WTC11 (cell line): ENCODE data around the gene SYNPO2. TPM values are rescaled to one million over a fixed set of nuclear protein-coding genes. Genes with fewer than 3 reads are reported as not detected.

Experiments
- ATAC-seq: fragments of 200-7000 bp; cut with Tn5 transposase; 2 replicates; pipeline ENCODE4 v1.10.0; 2021; ENCODE audit warnings: mild to moderate bottlenecking, moderate library complexity
- CTCF ChIA-PET: fragments of 300-600 bp; sonication (Branson Sonifier 250); formaldehyde crosslinking; loops from one replicate; lab custom pipeline; 2021; ENCODE audit warnings: antibody characterized with exemption; lab: Charles Lee
- POLR2A ChIA-PET: fragments of 350-600 bp; sonication (Branson Sonifier 250); formaldehyde crosslinking; loops from one replicate; lab custom pipeline; 2021; ENCODE audit warnings: antibody characterized with exemption; lab: Charles Lee
- DNase-seq: peaks from one replicate; pipeline ENCODE4 v3.0.0; 2021; ENCODE audit warnings: low spot score
- H3K27ac Mint-ChIP-seq: 2 replicates; pipeline ENCODE4 v1.8.0; 2021; ENCODE audit warnings: mixed read lengths
- H3K27me3 Mint-ChIP-seq: 2 replicates; pipeline ENCODE4 v1.8.0; 2021; ENCODE audit warnings: low read depth, mild to moderate bottlenecking, moderate library complexity, mixed read lengths
- H3K36me3 Mint-ChIP-seq: 2 replicates; pipeline ENCODE4 v1.8.0; 2021; ENCODE audit warnings: mixed read lengths
- H3K4me1 Mint-ChIP-seq: 2 replicates; pipeline ENCODE4 v1.8.0; 2022; ENCODE audit warnings: mixed read lengths
- H3K4me3 Mint-ChIP-seq: 2 replicates; pipeline ENCODE4 v1.8.0; 2021; ENCODE audit warnings: mild to moderate bottlenecking, moderate library complexity, mixed read lengths
- H3K9me3 Mint-ChIP-seq: 2 replicates; pipeline ENCODE4 v1.8.0; 2021; ENCODE audit warnings: mixed read lengths
- ATF1 ChIP-seq: sonication (generic); formaldehyde crosslinking; IDR thresholded peaks from 2 replicates; pipeline ENCODE4 v1.8.1; 2023; ENCODE audit warnings: mild to moderate bottlenecking, moderate library complexity, missing genetic modification reagents
- FOXJ3 ChIP-seq: sonication (generic); formaldehyde crosslinking; IDR thresholded peaks from 2 replicates; pipeline ENCODE4 v1.9.0; 2021; ENCODE audit warnings: missing genetic modification reagents, mild to moderate bottlenecking, borderline replicate concordance
- JUN ChIP-seq: sonication (generic); formaldehyde crosslinking; IDR thresholded peaks from 2 replicates; pipeline ENCODE4 v1.8.0; 2023; ENCODE audit warnings: mild to moderate bottlenecking, missing genetic modification reagents
- MXD4 ChIP-seq: fragments of 250-450 bp; sonication (Bioruptor Pico); IDR thresholded peaks from 2 replicates; pipeline ENCODE4 v1.8.0; 2021; ENCODE audit warnings: mild to moderate bottlenecking, moderate library complexity, borderline replicate concordance
- NR2C2 ChIP-seq: sonication (generic); formaldehyde crosslinking; IDR thresholded peaks from 2 replicates; pipeline ENCODE4 v1.8.0; 2022; ENCODE audit warnings: mild to moderate bottlenecking, missing genetic modification reagents
- PRRX2 ChIP-seq: fragments of 250-450 bp; sonication (Bioruptor Pico); IDR thresholded peaks from 2 replicates; pipeline ENCODE4 v1.8.0; 2021; ENCODE audit warnings: mild to moderate bottlenecking
- SMAD3 ChIP-seq: sonication (generic); formaldehyde crosslinking; IDR thresholded peaks from 2 replicates; pipeline ENCODE4 v1.8.0; 2022; ENCODE audit warnings: missing genetic modification reagents, mild to moderate bottlenecking, borderline replicate concordance
- SP1 ChIP-seq: sonication (generic); formaldehyde crosslinking; conservative IDR thresholded peaks from 2 replicates; pipeline ENCODE4 v1.8.1; 2022; ENCODE audit warnings: missing genetic modification reagents
- TEAD4 ChIP-seq: sonication (generic); formaldehyde crosslinking; IDR thresholded peaks from 2 replicates; pipeline ENCODE4 v1.8.0; 2022; ENCODE audit warnings: mild to moderate bottlenecking, missing genetic modification reagents
- TP53 ChIP-seq: sonication (generic); formaldehyde crosslinking; IDR thresholded peaks from 2 replicates; pipeline ENCODE4 v1.8.1; 2023; ENCODE audit warnings: mild to moderate bottlenecking, missing genetic modification reagents
- USF1 ChIP-seq: sonication (generic); formaldehyde crosslinking; IDR thresholded peaks from 2 replicates; pipeline ENCODE4 v1.8.0; 2022; ENCODE audit warnings: mild to moderate bottlenecking, missing genetic modification reagents
- ZBTB43 ChIP-seq: sonication (generic); formaldehyde crosslinking; IDR thresholded peaks from 2 replicates; pipeline ENCODE4 v1.8.1; 2023; ENCODE audit warnings: mild to moderate bottlenecking, missing genetic modification reagents
- ZNF138 ChIP-seq: sonication (generic); formaldehyde crosslinking; conservative IDR thresholded peaks from 2 replicates; pipeline ENCODE4 v1.8.1; 2022; ENCODE audit warnings: mild to moderate bottlenecking, moderate library complexity, missing genetic modification reagents
- ZNF281 ChIP-seq: sonication (generic); formaldehyde crosslinking; IDR thresholded peaks from 2 replicates; pipeline ENCODE4 v1.8.0; 2023; ENCODE audit warnings: mild to moderate bottlenecking, missing genetic modification reagents
- ZNF317 ChIP-seq: sonication (generic); formaldehyde crosslinking; IDR thresholded peaks from 2 replicates; pipeline ENCODE4 v1.8.1; 2023; ENCODE audit warnings: low read depth, mild to moderate bottlenecking, moderate library complexity, missing genetic modification reagents, borderline replicate concordance
- ZNF396 ChIP-seq: fragments of 250-450 bp; sonication (Bioruptor Pico); IDR thresholded peaks from 2 replicates; pipeline ENCODE4 v1.8.0; 2021; ENCODE audit warnings: mild to moderate bottlenecking, moderate library complexity, borderline replicate concordance
- ZNF423 ChIP-seq: fragments of 250-450 bp; sonication (Bioruptor Pico); IDR thresholded peaks from 2 replicates; pipeline ENCODE4 v2.1.2; 2022; ENCODE audit warnings: mild to moderate bottlenecking, moderate library complexity
- ZNF425 ChIP-seq: fragments of 250-450 bp; sonication (Bioruptor Pico); conservative IDR thresholded peaks from 2 replicates; pipeline ENCODE4 v1.9.0; 2021; ENCODE audit warnings: mild to moderate bottlenecking
- ZSCAN18 ChIP-seq: fragments of 250-450 bp; sonication (Bioruptor Pico); IDR thresholded peaks from 2 replicates; pipeline ENCODE4 v2.1.2; 2022; ENCODE audit warnings: mild to moderate bottlenecking, moderate library complexity
- total RNA-seq: library from RNA; stranded (reverse); gene quantifications from 3 replicates; pipeline ENCODE4 v1.2.3, GENCODE V29; 2021

The SYNPO2 gene
- total RNA-seq, 1 experiment from 2014 or later = 1.9 TPM

GRCh38 chr4:118941149-118941548, 52.5 kb downstream of the SYNPO2 start:
- no peak overlapping the region for H3K27ac Mint-ChIP-seq
- TF ChIP-seq SMAD3 (CRISPR knock-in tag) (no peak), TEAD4 (CRISPR knock-in tag) (no peak), TP53 (no peak)
- ChIA-PET POLR2A (no interaction called here), CTCF (no interaction called here)
- H3K4me1 Mint-ChIP-seq = peaks cover 12% of the 10 kb centered on the region
- no peak overlapping the region for H3K4me3 Mint-ChIP-seq
- H3K27me3 Mint-ChIP-seq = no peaks in the 10 kb centered on the region
- no peaks in the 10 kb centered on the region for H3K36me3 Mint-ChIP-seq
- no peak for DNase-seq
- no peaks in the 10 kb centered on the region for H3K9me3 Mint-ChIP-seq
- no peak for ATAC-seq

GRCh38 chr4:118941799-118942198, 53.1 kb downstream of the SYNPO2 start:
- peaks cover 12% of the 10 kb centered on the region for H3K4me1 Mint-ChIP-seq
- H3K27ac Mint-ChIP-seq = no peak overlapping the region
- DNase-seq (no peak), ATAC-seq (no peak; the same call in 1 of the 2 replicates)
- ChIA-PET POLR2A (no interaction called here), CTCF (no interaction called here)
- TF ChIP-seq ZNF317 (CRISPR knock-in tag) (no peak), USF1 (CRISPR knock-in tag) (no peak), ZNF281 (CRISPR knock-in tag) (no peak), NR2C2 (no peak), PRRX2 (CRISPR knock-in tag) (no peak), MXD4 (CRISPR knock-in tag) (no peak)
- no peak overlapping the region for H3K4me3 Mint-ChIP-seq
- no peaks in the 10 kb centered on the region for H3K27me3 Mint-ChIP-seq
- H3K9me3 Mint-ChIP-seq = no peaks in the 10 kb centered on the region
- no peaks in the 10 kb centered on the region for H3K36me3 Mint-ChIP-seq

- Mint-ChIP-seq H3K27me3 (no peaks in the 10 kb centered on the region), H3K9me3 (no peaks in the 10 kb centered on the region)
- no peak for TF ChIP-seq ZNF425
- no peak for TF ChIP-seq JUN (CRISPR knock-in tag)
- TF ChIP-seq ATF1 (CRISPR knock-in tag) = no peak
- TF ChIP-seq ZNF138 (CRISPR knock-in tag) = no peak
- TF ChIP-seq NR2C2 = no peak
- TF ChIP-seq, all 79 proteins: peak for 0
- no peak overlapping the region for H3K4me3 Mint-ChIP-seq
- ChIA-PET CTCF (no interaction called here), POLR2A (no interaction called here)
- peaks cover 15% of the 10 kb centered on the region for H3K4me1 Mint-ChIP-seq
- no peak for ATAC-seq
- no peak overlapping the region for H3K27ac Mint-ChIP-seq
- no peaks in the 10 kb centered on the region for H3K36me3 Mint-ChIP-seq
- no peak for DNase-seq
These were observed 53.8 kb downstream of the SYNPO2 start for GRCh38 chr4:118942465-118942864.

- H3K4me3 Mint-ChIP-seq = no peak overlapping the region
- ChIA-PET POLR2A (no interaction called here), CTCF (no interaction called here)
- 0 out of 2 replicates have a peak overlapping the region, but pooled peaks have one; percentile 68 for H3K27ac Mint-ChIP-seq
- H3K9me3 Mint-ChIP-seq = no peaks in the 10 kb centered on the region
- DNase-seq (no peak), ATAC-seq (no peak)
- no peaks in the 10 kb centered on the region for H3K27me3 Mint-ChIP-seq
- peaks cover 27% of the 10 kb centered on the region for H3K4me1 Mint-ChIP-seq
- no peaks in the 10 kb centered on the region for H3K36me3 Mint-ChIP-seq
- no peak for TF ChIP-seq FOXJ3 (CRISPR knock-in tag)
- no peak for TF ChIP-seq ZNF423 (CRISPR knock-in tag)
- TF ChIP-seq ZNF396 (CRISPR knock-in tag) = no peak
- TF ChIP-seq ZSCAN18 = no peak
- no peak for TF ChIP-seq SP1 (CRISPR knock-in tag)
- TF ChIP-seq ZBTB43 (CRISPR knock-in tag) = no peak
- no peak for TF ChIP-seq PRRX2 (CRISPR knock-in tag)
These were observed 58.4 kb downstream of the SYNPO2 start for GRCh38 chr4:118947095-118947494.
